KMS-11 (cell line): ENCODE measurements around the gene ENKD1.

Experiments used
- H2AFZ ChIP-seq: fragments of 200-600 bp; sonication (generic); 2 replicates; pipeline ENCODE4 v1.6.1; 2016; ENCODE audit warnings: antibody characterized with exemption, mixed run types, low read depth
- H3K27ac ChIP-seq: fragments of 200-600 bp; sonication (generic); 2 replicates; pipeline ENCODE4 v1.6.1; 2016; ENCODE audit warnings: mild to moderate bottlenecking, mixed run types
- H3K27me3 ChIP-seq: fragments of 200-600 bp; sonication (generic); 2 replicates; pipeline ENCODE4 v1.6.1; 2017; ENCODE audit warnings: mild to moderate bottlenecking, low read depth, mixed run types, moderate library complexity; ENCODE audit not compliant: insufficient read depth
- H3K36me3 ChIP-seq: fragments of 200-600 bp; sonication (generic); 2 replicates; pipeline ENCODE4 v1.6.1; 2017; ENCODE audit warnings: mild to moderate bottlenecking, mixed run types; ENCODE audit not compliant: insufficient read depth
- H3K4me1 ChIP-seq: fragments of 200-600 bp; sonication (generic); 2 replicates; pipeline ENCODE4 v1.6.1; 2016; ENCODE audit warnings: mild to moderate bottlenecking, low read depth, mixed run types; ENCODE audit not compliant: poor library complexity, severe bottlenecking
- H3K4me2 ChIP-seq: fragments of 200-600 bp; sonication (generic); 2 replicates; pipeline ENCODE4 v1.7.0; 2016; ENCODE audit warnings: mild to moderate bottlenecking, mixed run types
- H3K4me3 ChIP-seq: fragments of 200-600 bp; sonication (generic); IDR thresholded peaks from 2 replicates; pipeline ENCODE4 v1.6.1; 2017; ENCODE audit warnings: low read depth, low read length, mixed read lengths; ENCODE audit not compliant: insufficient read depth
- H3K79me2 ChIP-seq: fragments of 200-600 bp; sonication (generic); 2 replicates; pipeline ENCODE4 v1.6.1; 2016; ENCODE audit warnings: low read depth, mixed run types; ENCODE audit not compliant: insufficient read depth
- H3K9ac ChIP-seq: fragments of 200-600 bp; sonication (generic); 2 replicates; pipeline ENCODE4 v1.6.1; 2016; ENCODE audit warnings: mild to moderate bottlenecking, mixed run types
- H4K20me1 ChIP-seq: fragments of 200-600 bp; sonication (generic); 2 replicates; pipeline ENCODE4 v1.6.1; 2016; ENCODE audit warnings: mild to moderate bottlenecking, mixed run types; ENCODE audit not compliant: insufficient read depth
- TF ChIP-seq, protein P1 (sequence below): fragments of 200-600 bp; sonication (generic); conservative IDR thresholded peaks from 2 replicates; pipeline ENCODE4 v1.6.1; 2017; ENCODE audit warnings: low read depth, mild to moderate bottlenecking, antibody characterized with exemption, low read length, moderate library complexity, mixed read lengths

The ENKD1 gene

DNA sequence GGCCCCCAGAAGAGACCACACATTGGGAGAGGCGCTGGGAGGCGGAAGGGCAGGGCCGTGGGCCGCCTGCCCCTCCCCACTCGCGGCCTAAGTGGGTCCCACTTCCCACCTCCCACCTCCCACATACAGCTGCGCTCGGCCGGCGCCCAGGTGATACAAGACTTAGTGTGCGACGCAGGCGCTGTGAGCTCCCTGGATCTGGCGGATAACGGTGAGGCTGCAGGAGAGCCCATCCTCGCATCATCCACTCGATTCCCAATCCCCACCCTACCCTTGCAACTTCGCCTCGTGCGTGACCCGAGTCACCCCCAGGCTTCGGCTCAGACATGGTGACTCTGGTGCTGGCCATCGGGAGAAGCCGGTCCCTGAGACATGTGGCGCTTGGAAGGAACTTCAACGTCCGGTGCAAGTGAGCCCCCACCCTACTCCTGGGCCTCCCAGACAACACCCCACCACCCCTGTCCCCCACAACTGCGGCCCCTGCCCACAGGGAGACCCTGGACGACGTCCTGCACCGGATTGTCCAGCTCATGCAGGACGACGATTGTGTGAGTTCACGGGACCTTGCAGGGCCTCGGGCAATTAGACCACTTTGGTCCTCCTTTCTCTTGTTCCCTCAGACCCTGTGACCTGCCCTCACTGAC lies 17.7 kb downstream of the ENKD1 start:
- Histone ChIP-seq H3K9ac (no peak overlapping the region), H3K27me3 (no peaks in the 10 kb centered on the region), H3K36me3 (no peaks in the 10 kb centered on the region; the same call in 1 of the 2 replicates), H3K27ac (no peak overlapping the region), H3K4me1 (peaks cover 12% of the 10 kb centered on the region), H3K79me2 (peaks cover 10% of the 10 kb centered on the region; the same call in 1 of the 2 replicates), H3K4me2 (no peak overlapping the region), H3K4me3 (no peak overlapping the region), H2AFZ (no peak overlapping the region), H4K20me1 (no peaks in the 10 kb centered on the region)
- TF ChIP-seq, protein P1, sequence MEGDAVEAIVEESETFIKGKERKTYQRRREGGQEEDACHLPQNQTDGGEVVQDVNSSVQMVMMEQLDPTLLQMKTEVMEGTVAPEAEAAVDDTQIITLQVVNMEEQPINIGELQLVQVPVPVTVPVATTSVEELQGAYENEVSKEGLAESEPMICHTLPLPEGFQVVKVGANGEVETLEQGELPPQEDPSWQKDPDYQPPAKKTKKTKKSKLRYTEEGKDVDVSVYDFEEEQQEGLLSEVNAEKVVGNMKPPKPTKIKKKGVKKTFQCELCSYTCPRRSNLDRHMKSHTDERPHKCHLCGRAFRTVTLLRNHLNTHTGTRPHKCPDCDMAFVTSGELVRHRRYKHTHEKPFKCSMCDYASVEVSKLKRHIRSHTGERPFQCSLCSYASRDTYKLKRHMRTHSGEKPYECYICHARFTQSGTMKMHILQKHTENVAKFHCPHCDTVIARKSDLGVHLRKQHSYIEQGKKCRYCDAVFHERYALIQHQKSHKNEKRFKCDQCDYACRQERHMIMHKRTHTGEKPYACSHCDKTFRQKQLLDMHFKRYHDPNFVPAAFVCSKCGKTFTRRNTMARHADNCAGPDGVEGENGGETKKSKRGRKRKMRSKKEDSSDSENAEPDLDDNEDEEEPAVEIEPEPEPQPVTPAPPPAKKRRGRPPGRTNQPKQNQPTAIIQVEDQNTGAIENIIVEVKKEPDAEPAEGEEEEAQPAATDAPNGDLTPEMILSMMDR = no peak

DNA sequence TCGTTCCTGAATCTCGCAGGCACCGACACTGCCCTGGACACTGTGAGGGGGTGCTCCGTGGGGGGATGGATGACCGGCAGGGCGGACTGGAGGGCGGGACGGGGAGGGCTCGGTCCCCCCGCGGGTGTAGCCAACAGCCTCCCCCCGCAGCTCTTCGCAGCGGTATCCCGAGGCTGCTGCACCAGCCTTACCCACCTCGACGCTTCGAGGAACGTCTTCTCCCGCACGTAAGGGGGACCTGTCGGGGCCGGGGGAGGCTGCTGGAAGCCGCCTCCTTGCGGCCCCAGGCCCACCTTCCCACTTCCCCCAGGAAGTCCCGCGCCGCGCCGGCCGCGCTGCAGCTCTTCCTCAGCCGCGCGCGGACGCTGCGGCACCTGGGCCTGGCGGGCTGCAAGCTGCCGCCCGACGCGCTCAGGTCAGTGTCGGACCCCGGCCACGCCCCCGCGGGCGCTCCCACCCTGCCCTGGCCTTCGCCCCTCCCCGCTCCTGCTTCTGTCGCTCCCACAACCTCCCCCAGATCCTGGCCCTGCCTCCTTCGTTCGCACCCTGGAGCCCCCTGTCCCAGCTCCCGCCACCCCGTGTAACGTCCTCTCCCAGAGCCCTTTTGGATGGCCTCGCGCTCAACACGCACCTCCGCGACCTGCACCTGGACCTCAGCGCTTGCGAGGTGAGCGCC lies 18.3 kb downstream of the ENKD1 start:
- Histone ChIP-seq H3K36me3 (no peaks in the 10 kb centered on the region; the same call in 1 of the 2 replicates), H3K79me2 (peaks cover 10% of the 10 kb centered on the region; the same call in 1 of the 2 replicates), H2AFZ (no peak overlapping the region), H3K27me3 (no peaks in the 10 kb centered on the region), H3K4me2 (no peak overlapping the region), H3K9ac (no peak overlapping the region), H4K20me1 (no peaks in the 10 kb centered on the region), H3K4me3 (no peak overlapping the region), H3K4me1 (peaks cover 12% of the 10 kb centered on the region), H3K27ac (no peak overlapping the region)
- TF ChIP-seq, protein P1 = no peak

DNA sequence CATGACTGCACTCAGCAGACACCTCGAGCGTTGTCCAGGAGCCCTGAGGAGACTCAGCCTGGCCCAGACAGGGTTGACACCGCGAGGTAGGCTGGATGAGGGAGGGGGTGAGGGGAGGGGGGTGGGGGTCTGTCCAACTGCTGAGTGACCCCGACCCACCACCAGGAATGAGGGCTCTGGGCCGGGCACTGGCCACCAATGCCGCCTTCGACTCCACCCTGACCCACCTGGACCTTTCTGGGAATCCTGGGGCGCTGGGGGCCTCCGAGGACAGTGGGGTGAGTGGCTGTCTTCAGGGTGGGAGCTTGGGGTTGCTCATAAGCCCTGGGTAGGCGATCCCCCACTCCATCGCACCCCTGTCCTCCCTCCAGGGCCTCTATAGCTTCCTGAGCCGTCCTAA lies 18.9 kb downstream of the ENKD1 start:
- H3K4me2 ChIP-seq = no peak overlapping the region
- no peak overlapping the region for H2AFZ ChIP-seq
- H3K27ac ChIP-seq = no peak overlapping the region
- TF ChIP-seq, protein P1 = no peak
- no peak overlapping the region for H3K9ac ChIP-seq
- no peaks in the 10 kb centered on the region for H3K27me3 ChIP-seq
- H3K79me2 ChIP-seq = peaks cover 10% of the 10 kb centered on the region; the same call in 1 of the 2 replicates
- no peaks in the 10 kb centered on the region; the same call in 1 of the 2 replicates for H3K36me3 ChIP-seq
- H4K20me1 ChIP-seq = no peaks in the 10 kb centered on the region
- no peak overlapping the region for H3K4me3 ChIP-seq
- H3K4me1 ChIP-seq = peaks cover 12% of the 10 kb centered on the region

DNA sequence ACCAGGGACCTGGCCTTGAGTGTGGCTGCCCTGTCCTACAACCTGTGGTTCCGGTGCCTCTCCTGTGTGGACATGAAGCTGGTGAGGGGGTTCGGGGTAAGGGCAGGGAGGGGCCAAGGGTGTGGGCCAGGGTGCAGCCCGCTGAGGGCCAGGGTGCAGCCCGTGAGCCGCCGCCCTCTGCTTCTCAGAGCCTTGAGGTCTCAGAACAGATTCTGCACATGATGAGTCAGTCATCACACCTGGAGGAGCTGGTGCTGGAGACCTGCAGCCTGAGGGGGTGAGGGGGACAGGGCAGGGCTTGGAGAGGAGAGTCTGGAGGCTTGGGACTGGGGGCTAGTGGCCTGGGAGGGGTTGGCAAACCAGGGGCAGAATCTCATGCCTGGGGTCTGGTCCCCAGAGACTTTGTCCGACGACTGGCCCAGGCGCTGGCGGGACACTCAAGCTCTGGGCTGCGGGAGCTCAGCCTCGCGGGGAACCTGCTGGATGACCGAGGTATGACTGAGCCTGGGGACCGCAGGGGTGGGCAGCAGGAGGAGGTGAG lies 19.4 kb downstream of the ENKD1 start:
- Histone ChIP-seq H3K4me3 (no peak overlapping the region), H3K4me1 (peaks cover 12% of the 10 kb centered on the region), H3K27me3 (no peaks in the 10 kb centered on the region), H3K79me2 (peaks cover 10% of the 10 kb centered on the region; the same call in 1 of the 2 replicates), H3K9ac (no peak overlapping the region), H3K27ac (no peak overlapping the region), H3K36me3 (no peaks in the 10 kb centered on the region; the same call in 1 of the 2 replicates), H3K4me2 (no peak overlapping the region), H4K20me1 (no peaks in the 10 kb centered on the region), H2AFZ (no peak overlapping the region)
- TF ChIP-seq, protein P1 = no peak
